ENCODE data around the gene ABCA6.
"Not testable (repeated sequence)": the region's sequence is repeated elsewhere in the genome, so short reads cannot be mapped to it uniquely, and the experiment has no call there.

The ABCA6 gene

GRCh38 chr17:69071233-69071586 lies 70.5 kb downstream of the ABCA6 start:
- DNase-seq (ENCODE audit: low spot score), result not testable (repeated sequence)

GRCh38 chr17:69070378-69071232 lies 71.1 kb downstream of the ABCA6 start:
- not testable (repeated sequence) for DNase-seq (ENCODE audit: low spot score)

- no peak for DNase-seq (ENCODE audit: low spot score)
These were observed 72.4 kb downstream of the ABCA6 start for GRCh38 chr17:69069226-69069750.

GRCh38 chr17:69067274-69068047 lies 74.2 kb downstream of the ABCA6 start:
- no peak for DNase-seq (ENCODE audit: low spot score)

GRCh38 chr17:69066482-69066881 lies 75.2 kb downstream of the ABCA6 start:
- no peak for DNase-seq (ENCODE audit: low spot score)

- no peak for DNase-seq (ENCODE audit: low spot score)
These were observed 76.6 kb downstream of the ABCA6 start for GRCh38 chr17:69065113-69065512.

GRCh38 chr17:69064476-69064875 lies 77.2 kb downstream of the ABCA6 start:
- DNase-seq (ENCODE audit: low spot score), result no peak

GRCh38 chr17:69064001-69064400 lies 77.7 kb downstream of the ABCA6 start:
- no peak for DNase-seq (ENCODE audit: low spot score)

- no peak for DNase-seq (ENCODE audit: low spot score)
These were observed 78.7 kb downstream of the ABCA6 start for GRCh38 chr17:69062860-69063581.

- no peak for DNase-seq (ENCODE audit: low spot score)
These were observed 79.8 kb downstream of the ABCA6 start for GRCh38 chr17:69061721-69062556.

- DNase-seq (ENCODE audit: low spot score), result peak; percentile 73
These were observed 80.9 kb downstream of the ABCA6 start, which contains the start of gene ABCA9 for GRCh38 chr17:69060822-69061221. TSS of gene ABCA9 (minus strand) at chr17:69060927. CDS start at chr17:69051126, 9,801 bp downstream.

- no peak for DNase-seq (ENCODE audit: low spot score)
These were observed 82.1 kb downstream of the ABCA6 start for GRCh38 chr17:69059458-69060175.

- no peak for DNase-seq (ENCODE audit: low spot score)
These were observed 83.5 kb downstream of the ABCA6 start for GRCh38 chr17:69058165-69058564.

GRCh38 chr17:69057280-69057679 lies 84.4 kb downstream of the ABCA6 start:
- DNase-seq (ENCODE audit: low spot score), result no peak

GRCh38 chr17:69056179-69056823 lies 85.4 kb downstream of the ABCA6 start:
- DNase-seq (ENCODE audit: low spot score), result no peak

- no peak for DNase-seq (ENCODE audit: low spot score)
These were observed 86.4 kb downstream of the ABCA6 start for GRCh38 chr17:69055334-69055733.

- DNase-seq (ENCODE audit: low spot score), result peak; percentile 12
These were observed 90.5 kb downstream of the ABCA6 start for GRCh38 chr17:69050999-69051775.

- no peak for DNase-seq (ENCODE audit: low spot score)
These were observed 93.1 kb downstream of the ABCA6 start for GRCh38 chr17:69048634-69049033.

Data from AG08395 (cell line).